ENCODE measurements around the gene C1S.

DNA sequence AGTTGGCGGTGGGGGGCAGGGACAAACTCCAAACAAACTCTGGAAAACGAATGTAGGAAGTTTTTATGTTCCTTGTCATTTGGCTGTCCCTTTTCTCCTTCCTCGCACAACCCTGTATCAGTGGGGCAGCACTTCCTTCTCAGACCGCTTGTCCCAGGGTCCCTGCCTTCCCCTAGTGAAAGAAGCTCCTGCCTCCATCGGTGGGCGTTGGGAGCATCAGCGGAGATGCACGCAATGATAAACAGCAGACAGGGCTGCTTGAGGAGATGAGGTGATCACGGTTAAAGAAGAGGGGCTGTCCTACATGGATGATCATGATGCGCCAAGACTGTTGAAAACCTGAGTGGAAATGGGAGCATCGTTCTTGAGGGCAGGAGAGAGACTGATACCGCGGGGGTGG, 620 bp downstream of the C1S start:
- TF ChIP-seq, protein P1, sequence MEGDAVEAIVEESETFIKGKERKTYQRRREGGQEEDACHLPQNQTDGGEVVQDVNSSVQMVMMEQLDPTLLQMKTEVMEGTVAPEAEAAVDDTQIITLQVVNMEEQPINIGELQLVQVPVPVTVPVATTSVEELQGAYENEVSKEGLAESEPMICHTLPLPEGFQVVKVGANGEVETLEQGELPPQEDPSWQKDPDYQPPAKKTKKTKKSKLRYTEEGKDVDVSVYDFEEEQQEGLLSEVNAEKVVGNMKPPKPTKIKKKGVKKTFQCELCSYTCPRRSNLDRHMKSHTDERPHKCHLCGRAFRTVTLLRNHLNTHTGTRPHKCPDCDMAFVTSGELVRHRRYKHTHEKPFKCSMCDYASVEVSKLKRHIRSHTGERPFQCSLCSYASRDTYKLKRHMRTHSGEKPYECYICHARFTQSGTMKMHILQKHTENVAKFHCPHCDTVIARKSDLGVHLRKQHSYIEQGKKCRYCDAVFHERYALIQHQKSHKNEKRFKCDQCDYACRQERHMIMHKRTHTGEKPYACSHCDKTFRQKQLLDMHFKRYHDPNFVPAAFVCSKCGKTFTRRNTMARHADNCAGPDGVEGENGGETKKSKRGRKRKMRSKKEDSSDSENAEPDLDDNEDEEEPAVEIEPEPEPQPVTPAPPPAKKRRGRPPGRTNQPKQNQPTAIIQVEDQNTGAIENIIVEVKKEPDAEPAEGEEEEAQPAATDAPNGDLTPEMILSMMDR (conservative IDR thresholded peaks at IDR 0.05; ENCODE audit: low read length) = no peak
- no peak for TF ChIP-seq EZH2phosphoT487 (IDR thresholded peaks at IDR 0.05; ENCODE audit: borderline replicate concordance)

Data from Loucy (cell line).